Caco-2 (cell line): ENCODE measurements around the gene ANKDD1A. TPM values are rescaled to one million over a fixed set of nuclear protein-coding genes. Genes with fewer than 3 reads are reported as not detected.

Experiments used
- BruUV-seq: library from RNA; stranded (reverse); fragments of 400-500 nt; replicated peaks from 2 replicates; lab custom pipeline; 2021; lab: Mats Ljungman, UMichigan
- CTCF ChIA-PET: fragments of 300-600 bp; sonication (Branson Sonifier 250); formaldehyde crosslinking; loops from one replicate; lab custom pipeline; 2022; ENCODE audit warnings: antibody characterized with exemption; lab: Charles Lee
- POLR2A ChIA-PET: fragments of 300-600 bp; sonication (Branson Sonifier 250); formaldehyde crosslinking; loops from one replicate; lab custom pipeline; 2022; ENCODE audit warnings: antibody characterized with exemption; lab: Charles Lee
- DNase-seq, 2 experiments: peaks; one replicate each; pipeline versions ENCODE4 v3.0.0 to v3.0.0-alpha.2; 2020 to 2022
- H3K27me3 ChIP-seq: replicated peaks from 2 replicates; pipeline ENCODE4 v1.6.0; 2011; ENCODE audit warnings: low read length; ENCODE audit not compliant: control insufficient read depth, insufficient read depth
- H3K36me3 ChIP-seq: 2 replicates; pipeline ENCODE4 v1.5.1; 2011; ENCODE audit warnings: low read length; ENCODE audit not compliant: control insufficient read depth, insufficient read depth
- H3K4me1 ChIP-seq: fragments of 250-450 bp; sonication (Bioruptor Pico); 2 replicates; pipeline ENCODE4 v1.5.1; 2020; ENCODE audit warnings: mild to moderate bottlenecking
- H3K4me3 ChIP-seq: 2 replicates; pipeline ENCODE4 v1.5.1; 2011; ENCODE audit warnings: low read depth, mild to moderate bottlenecking, control low read depth, low read length
- H3K9me3 ChIP-seq: fragments of 250-450 bp; sonication (Bioruptor Pico); 2 replicates; pipeline ENCODE4 v1.5.1; 2020; ENCODE audit warnings: mild to moderate bottlenecking, moderate library complexity
- H3K27ac Mint-ChIP-seq: one replicate; pipeline ENCODE4 v1.8.0; 2022; ENCODE audit warnings: mixed read lengths; ENCODE audit not compliant: unreplicated experiment
- H3K27me3 Mint-ChIP-seq: one replicate; pipeline ENCODE4 v1.8.0; 2022; ENCODE audit warnings: mixed read lengths; ENCODE audit not compliant: insufficient read depth, unreplicated experiment
- H3K36me3 Mint-ChIP-seq: one replicate; pipeline ENCODE4 v1.8.0; 2022; ENCODE audit warnings: mild to moderate bottlenecking, mixed read lengths; ENCODE audit not compliant: insufficient read depth, unreplicated experiment
- H3K4me1 Mint-ChIP-seq: one replicate; pipeline ENCODE4 v1.8.0; 2022; ENCODE audit warnings: low read depth, mixed read lengths; ENCODE audit not compliant: unreplicated experiment
- H3K4me3 Mint-ChIP-seq: one replicate; pipeline ENCODE4 v1.8.0; 2022; ENCODE audit warnings: mild to moderate bottlenecking, moderate library complexity, mixed read lengths; ENCODE audit not compliant: unreplicated experiment
- H3K9me3 Mint-ChIP-seq: one replicate; pipeline ENCODE4 v1.8.0; 2022; ENCODE audit warnings: mixed read lengths; ENCODE audit not compliant: unreplicated experiment
- intact Hi-C: fragments of 100-400 bp; cut with micrococcal nuclease; formaldehyde crosslinking; loops from one replicate; pipeline ENCODE4 v1.10.0; 2022; ENCODE audit not compliant: unreplicated experiment
- total RNA-seq: library from RNA; stranded (reverse); gene quantifications from 2 replicates; pipeline ENCODE4 v1.2.3, GENCODE V29; 2022
- TF ChIP-seq, protein P1 (sequence below), 2 experiments: fragments of 200-600 bp in 1 of 2; IDR thresholded peaks; 1 replicate in 1 of 2; 2 replicates in 1 of 2; pipeline versions ENCODE4 v1.5.1 to v1.8.0; 2011 to 2022; ENCODE audit warnings: antibody characterized with exemption in 1 of 2, control low read depth in 1 of 2, inconsistent platforms in 1 of 2, low read depth in 1 of 2, low read length in 1 of 2, mild to moderate bottlenecking in 1 of 2, moderate library complexity in 1 of 2; ENCODE audit not compliant: insufficient read depth in 1 of 2, severe bottlenecking in 1 of 2, unreplicated experiment in 1 of 2

The ANKDD1A gene
- total RNA-seq, 1 experiment from 2014 or later = 1.6 TPM

DNA sequence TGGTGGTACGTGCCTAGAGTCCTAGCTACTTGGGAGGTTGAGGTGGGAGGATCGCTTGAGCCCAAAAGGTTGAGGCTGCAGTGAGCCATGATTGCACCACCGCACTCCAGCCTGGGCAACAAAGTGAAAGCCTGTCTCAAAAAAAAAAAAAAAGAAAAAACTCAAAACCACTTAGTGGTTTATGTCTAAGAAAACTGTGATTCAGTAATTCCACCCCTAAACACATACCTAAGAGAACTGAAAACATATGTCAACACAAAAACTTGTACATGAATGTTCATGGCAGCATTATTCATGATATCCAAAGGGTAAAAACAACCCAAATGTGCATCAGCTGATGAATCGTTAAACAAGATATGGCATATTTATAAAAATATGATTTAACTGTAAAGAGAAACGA, 63.7 kb downstream of the ANKDD1A start:
- POLR2A ChIA-PET = interaction anchor here (0.6 kb wide), 1 partner anchor 1174 kb away, joined by 3 read pairs; no protein-coding TSS in a partner anchor
- H3K36me3 ChIP-seq = no peaks in the 10 kb centered on the region
- TF ChIP-seq, protein P1, sequence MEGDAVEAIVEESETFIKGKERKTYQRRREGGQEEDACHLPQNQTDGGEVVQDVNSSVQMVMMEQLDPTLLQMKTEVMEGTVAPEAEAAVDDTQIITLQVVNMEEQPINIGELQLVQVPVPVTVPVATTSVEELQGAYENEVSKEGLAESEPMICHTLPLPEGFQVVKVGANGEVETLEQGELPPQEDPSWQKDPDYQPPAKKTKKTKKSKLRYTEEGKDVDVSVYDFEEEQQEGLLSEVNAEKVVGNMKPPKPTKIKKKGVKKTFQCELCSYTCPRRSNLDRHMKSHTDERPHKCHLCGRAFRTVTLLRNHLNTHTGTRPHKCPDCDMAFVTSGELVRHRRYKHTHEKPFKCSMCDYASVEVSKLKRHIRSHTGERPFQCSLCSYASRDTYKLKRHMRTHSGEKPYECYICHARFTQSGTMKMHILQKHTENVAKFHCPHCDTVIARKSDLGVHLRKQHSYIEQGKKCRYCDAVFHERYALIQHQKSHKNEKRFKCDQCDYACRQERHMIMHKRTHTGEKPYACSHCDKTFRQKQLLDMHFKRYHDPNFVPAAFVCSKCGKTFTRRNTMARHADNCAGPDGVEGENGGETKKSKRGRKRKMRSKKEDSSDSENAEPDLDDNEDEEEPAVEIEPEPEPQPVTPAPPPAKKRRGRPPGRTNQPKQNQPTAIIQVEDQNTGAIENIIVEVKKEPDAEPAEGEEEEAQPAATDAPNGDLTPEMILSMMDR (IDR thresholded peaks at IDR 0.05; ENCODE audit: insufficient read depth in 1 of 2, low read depth in 1 of 2, low read length in 1 of 2, severe bottlenecking in 1 of 2, unreplicated experiment in 1 of 2) = no peak

GRCh38 chr15:64979252-64979710, 67.6 kb downstream of the ANKDD1A start:
- intact Hi-C loops = no loop called here
- no peaks in the 10 kb centered on the region for H3K27me3 Mint-ChIP-seq
- ChIA-PET POLR2A (no interaction called here), CTCF (interaction anchor here (1.0 kb wide), 1 partner anchor 251 kb away, joined by 3 read pairs; no protein-coding TSS in a partner anchor)
- H3K4me3 Mint-ChIP-seq = no peak overlapping the region
- H3K4me3 ChIP-seq = no peak overlapping the region
- peaks cover 44% of the 10 kb centered on the region for H3K36me3 Mint-ChIP-seq
- no peaks in the 10 kb centered on the region for H3K4me1 Mint-ChIP-seq
- no peaks in the 10 kb centered on the region for H3K9me3 Mint-ChIP-seq
- TF ChIP-seq, protein P1 (IDR thresholded peaks at IDR 0.05; ENCODE audit: insufficient read depth in 1 of 2, low read depth in 1 of 2, low read length in 1 of 2, severe bottlenecking in 1 of 2, unreplicated experiment in 1 of 2) = no peak
- BruUV-seq = no TSS peak
- no peak for DNase-seq
- H3K27me3 ChIP-seq = no peaks in the 10 kb centered on the region
- 0 out of 2 replicates have a peak, but pooled peaks cover 4% of the 10 kb centered on the region for H3K4me1 ChIP-seq
- peaks cover 2% of the 10 kb centered on the region; the same call in 1 of the 2 replicates for H3K36me3 ChIP-seq
- no peaks in the 10 kb centered on the region for H3K9me3 ChIP-seq
- H3K27ac Mint-ChIP-seq = peak overlapping the region; percentile 23

More for the DNA sequence above, 63.7 kb downstream of the ANKDD1A start:
- BruUV-seq = no TSS peak
- CTCF ChIA-PET = no interaction called here
- Mint-ChIP-seq H3K36me3 (peaks cover 47% of the 10 kb centered on the region), H3K4me3 (no peak overlapping the region), H3K4me1 (no peaks in the 10 kb centered on the region), H3K27ac (no peak overlapping the region), H3K9me3 (no peaks in the 10 kb centered on the region), H3K27me3 (no peaks in the 10 kb centered on the region)
- Histone ChIP-seq H3K9me3 (no peaks in the 10 kb centered on the region), H3K4me1 (no peaks in the 10 kb centered on the region), H3K4me3 (no peak overlapping the region), H3K27me3 (no peaks in the 10 kb centered on the region)
- intact Hi-C loops = no loop called here
- DNase-seq = no peak

DNA sequence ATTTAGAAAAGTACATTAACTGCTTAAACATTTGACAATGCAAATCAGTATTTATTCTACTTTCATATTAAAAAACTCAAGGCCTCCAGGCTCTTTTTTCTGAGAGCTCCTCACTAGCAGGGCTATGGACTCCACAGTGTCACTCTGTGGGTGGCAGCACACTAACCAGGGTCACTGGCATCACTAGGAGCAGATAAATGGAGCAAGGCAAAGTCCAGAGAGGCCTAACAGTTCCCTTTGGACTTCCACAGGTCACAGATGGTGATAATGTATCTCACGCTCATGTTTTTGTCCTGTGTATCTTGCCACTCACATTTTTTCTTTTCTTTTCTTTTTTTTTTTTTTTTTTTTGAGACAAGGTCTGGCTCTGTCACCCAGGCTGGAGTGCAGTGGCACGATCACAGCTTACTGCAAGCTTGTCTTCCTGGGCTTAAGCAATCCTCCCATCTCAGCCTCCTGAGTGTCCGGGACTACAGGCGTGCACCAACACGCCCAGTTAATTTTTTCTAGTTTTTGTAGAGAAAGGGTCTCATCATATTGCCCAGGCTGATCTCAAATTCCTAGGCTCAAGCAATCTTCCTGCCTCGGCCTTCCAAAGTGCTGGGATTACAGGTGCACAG, 70.2 kb downstream of the ANKDD1A start:
- BruUV-seq = no TSS peak
- ChIA-PET CTCF (no interaction called here), POLR2A (interaction anchor here (0.6 to 1.2 kb wide), 2 partner anchors 88 to 156 kb away, joined by 3 to 6 read pairs; partner anchors contain the start of gene PIF1)
- TF ChIP-seq, protein P1 (IDR thresholded peaks at IDR 0.05; ENCODE audit: insufficient read depth in 1 of 2, low read depth in 1 of 2, low read length in 1 of 2, severe bottlenecking in 1 of 2, unreplicated experiment in 1 of 2) = no peak
- no peak overlapping the region for H3K27ac Mint-ChIP-seq
- intact Hi-C loops = no loop called here
- 0 out of 2 replicates have a peak, but pooled peaks cover 4% of the 10 kb centered on the region for H3K4me1 ChIP-seq
- H3K4me3 Mint-ChIP-seq = no peak overlapping the region
- no peaks in the 10 kb centered on the region for H3K9me3 ChIP-seq
- H3K27me3 Mint-ChIP-seq = no peaks in the 10 kb centered on the region
- H3K4me1 Mint-ChIP-seq = no peaks in the 10 kb centered on the region
- H3K4me3 ChIP-seq = no peak overlapping the region
- H3K27me3 ChIP-seq = no peaks in the 10 kb centered on the region
- peaks cover 2% of the 10 kb centered on the region; the same call in 1 of the 2 replicates for H3K36me3 ChIP-seq
- H3K36me3 Mint-ChIP-seq = peaks cover 40% of the 10 kb centered on the region
- H3K9me3 Mint-ChIP-seq = no peaks in the 10 kb centered on the region
- DNase-seq = no peak
